Loucy (cell line): Measurements from ENCODE around the gene EFEMP1.

Source experiments
- EZH2phosphoT487 ChIP-seq: fragments of 200-600 bp; IDR thresholded peaks from 2 replicates; pipeline ENCODE4 v1.6.1; 2018; ENCODE audit warnings: antibody characterized with exemption, mild to moderate bottlenecking, moderate library complexity, borderline replicate concordance
- TF ChIP-seq, protein P1 (sequence below): fragments of 200-600 bp; sonication (generic); conservative IDR thresholded peaks from 2 replicates; pipeline ENCODE4 v1.5.1; 2014; ENCODE audit warnings: mild to moderate bottlenecking, antibody characterized with exemption, low read length

- TF ChIP-seq, protein P1, sequence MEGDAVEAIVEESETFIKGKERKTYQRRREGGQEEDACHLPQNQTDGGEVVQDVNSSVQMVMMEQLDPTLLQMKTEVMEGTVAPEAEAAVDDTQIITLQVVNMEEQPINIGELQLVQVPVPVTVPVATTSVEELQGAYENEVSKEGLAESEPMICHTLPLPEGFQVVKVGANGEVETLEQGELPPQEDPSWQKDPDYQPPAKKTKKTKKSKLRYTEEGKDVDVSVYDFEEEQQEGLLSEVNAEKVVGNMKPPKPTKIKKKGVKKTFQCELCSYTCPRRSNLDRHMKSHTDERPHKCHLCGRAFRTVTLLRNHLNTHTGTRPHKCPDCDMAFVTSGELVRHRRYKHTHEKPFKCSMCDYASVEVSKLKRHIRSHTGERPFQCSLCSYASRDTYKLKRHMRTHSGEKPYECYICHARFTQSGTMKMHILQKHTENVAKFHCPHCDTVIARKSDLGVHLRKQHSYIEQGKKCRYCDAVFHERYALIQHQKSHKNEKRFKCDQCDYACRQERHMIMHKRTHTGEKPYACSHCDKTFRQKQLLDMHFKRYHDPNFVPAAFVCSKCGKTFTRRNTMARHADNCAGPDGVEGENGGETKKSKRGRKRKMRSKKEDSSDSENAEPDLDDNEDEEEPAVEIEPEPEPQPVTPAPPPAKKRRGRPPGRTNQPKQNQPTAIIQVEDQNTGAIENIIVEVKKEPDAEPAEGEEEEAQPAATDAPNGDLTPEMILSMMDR, result no peak
- TF ChIP-seq EZH2phosphoT487, result no peak
These were observed 23.7 kb downstream of the EFEMP1 start for GRCh38 chr2:55899881-55900280.
